ENCODE results near the gene GNL3L. TPM values are rescaled to one million over a fixed set of nuclear protein-coding genes. Genes with fewer than 3 reads are reported as not detected.

The GNL3L gene, protein sequence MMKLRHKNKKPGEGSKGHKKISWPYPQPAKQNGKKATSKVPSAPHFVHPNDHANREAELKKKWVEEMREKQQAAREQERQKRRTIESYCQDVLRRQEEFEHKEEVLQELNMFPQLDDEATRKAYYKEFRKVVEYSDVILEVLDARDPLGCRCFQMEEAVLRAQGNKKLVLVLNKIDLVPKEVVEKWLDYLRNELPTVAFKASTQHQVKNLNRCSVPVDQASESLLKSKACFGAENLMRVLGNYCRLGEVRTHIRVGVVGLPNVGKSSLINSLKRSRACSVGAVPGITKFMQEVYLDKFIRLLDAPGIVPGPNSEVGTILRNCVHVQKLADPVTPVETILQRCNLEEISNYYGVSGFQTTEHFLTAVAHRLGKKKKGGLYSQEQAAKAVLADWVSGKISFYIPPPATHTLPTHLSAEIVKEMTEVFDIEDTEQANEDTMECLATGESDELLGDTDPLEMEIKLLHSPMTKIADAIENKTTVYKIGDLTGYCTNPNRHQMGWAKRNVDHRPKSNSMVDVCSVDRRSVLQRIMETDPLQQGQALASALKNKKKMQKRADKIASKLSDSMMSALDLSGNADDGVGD
- 14.5 and 21.6 TPM in 2 replicates for total RNA-seq

DNA sequence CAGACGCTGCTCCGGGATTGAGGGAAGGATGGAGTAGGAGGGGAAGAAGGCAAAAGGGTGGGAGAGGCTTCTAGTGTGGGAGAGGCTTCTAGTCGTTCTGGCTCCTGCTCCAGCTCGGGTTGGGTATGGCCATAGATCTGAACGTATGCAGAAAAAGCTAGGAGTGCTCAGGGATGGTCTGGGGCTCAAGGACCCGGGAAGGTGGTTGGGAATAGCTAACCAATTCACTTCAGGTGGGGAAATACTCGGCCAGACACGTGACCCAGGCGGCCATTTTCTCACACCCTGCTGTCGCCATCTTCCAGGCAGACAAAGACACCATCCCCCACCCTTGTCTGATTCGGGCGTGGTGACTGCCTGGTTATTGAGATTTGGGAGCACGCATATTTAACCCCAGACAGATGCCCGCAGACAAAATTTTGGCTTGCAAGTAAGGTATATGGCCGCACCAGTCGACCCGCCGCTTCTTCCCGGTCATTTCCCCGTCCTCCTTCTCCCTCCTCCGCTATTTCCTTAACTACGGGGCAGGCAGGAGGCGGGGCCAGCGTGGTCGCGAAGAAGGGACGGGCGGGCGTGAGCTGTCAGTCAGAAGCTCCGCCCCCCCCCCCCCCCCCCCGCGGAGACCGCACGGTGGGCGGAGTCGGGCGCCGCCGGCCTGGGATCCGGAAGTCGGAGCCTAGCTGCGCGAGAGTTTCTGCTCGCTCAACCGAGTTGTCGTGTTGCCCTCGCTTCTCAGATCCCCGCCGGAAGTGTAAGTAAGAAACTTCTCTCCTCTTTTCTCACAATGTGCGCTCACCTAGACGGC, at the start of gene GNL3L:
Gene GNL3L, plus strand, starts transcription at position 668 of the 805 bp plus-strand sequence. CDS start 2,348 bp downstream, outside the sequence.

DNA sequence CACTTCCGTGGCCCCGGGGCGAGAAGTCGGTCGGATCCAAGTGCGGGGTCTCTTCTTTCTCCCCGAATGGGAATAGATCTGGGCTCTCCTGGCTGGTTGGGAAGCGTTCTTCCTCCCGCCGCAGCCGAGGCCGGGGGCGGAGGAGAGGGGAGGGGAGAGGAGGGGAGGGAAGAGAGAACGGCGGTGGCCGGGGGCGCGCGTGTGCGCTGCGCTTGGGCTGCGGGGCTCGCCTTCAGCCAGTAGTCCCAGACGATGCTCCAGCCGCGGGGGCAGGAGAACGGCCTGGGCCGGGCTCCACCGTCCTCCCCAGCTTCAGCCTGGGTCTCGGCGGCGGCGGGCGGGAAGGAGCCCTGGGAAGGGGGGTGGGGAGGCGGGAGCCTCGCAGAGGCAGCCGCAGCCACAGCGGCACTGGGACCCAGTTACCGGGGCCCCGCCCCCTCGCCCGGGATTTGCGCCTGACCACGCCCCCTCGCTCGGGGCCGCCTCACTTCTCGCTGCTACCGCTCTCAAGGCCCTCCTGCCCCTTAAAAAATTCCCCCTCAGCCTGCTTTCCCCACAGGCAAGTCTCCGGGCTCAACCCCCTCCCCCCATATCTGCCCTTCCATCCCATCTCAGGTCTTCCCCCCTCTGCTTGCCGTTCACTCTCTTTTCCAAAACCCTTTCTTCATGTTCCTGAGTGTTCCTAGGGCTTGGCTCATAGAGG, 34.1 kb upstream of the GNL3L start, which contains the start of gene FGD1:
Gene FGD1, minus strand, starts transcription at position 421 of the 703 bp plus-strand sequence. CDS start 802 bp downstream, outside the sequence.

Other genes starting within 250 kb of the GNL3L start
- gene WNK3, start 172.2 kb upstream of the GNL3L start, total RNA-seq = 0.18 TPM in 1 of 2 replicates, not detected in the other
- gene TSR2, start 89.8 kb upstream of the GNL3L start, total RNA-seq = 9.8 and 12.8 TPM in 2 replicates
- 11.2 and 12.9 TPM in 2 replicates for gene FGD1, start 34.0 kb upstream of the GNL3L start, total RNA-seq

Data from myometrial cell (primary cell).